ENCODE measurements around the gene ZBTB9. TPM values are rescaled to one million over a fixed set of nuclear protein-coding genes. Genes with fewer than 3 reads are reported as not detected.

ZBTB9 gene
- total RNA-seq, 1 donor: 5.5 TPM

GRCh38 chr6:33429750-33430052 lies 24.7 kb upstream of the ZBTB9 start:
- no peak for DNase-seq (ENCODE audit: low read depth)
- H3K4me3 ChIP-seq (ENCODE audit: low read depth, low read length): no peak overlapping the region
- no peak for TF ChIP-seq CTCF (IDR thresholded peaks at IDR 0.05; ENCODE audit: insufficient read depth, low read length)

GRCh38 chr6:33430334-33430733 lies 24.0 kb upstream of the ZBTB9 start:
- no peak overlapping the region for H3K4me3 ChIP-seq (ENCODE audit: low read depth, low read length)
- no peak for DNase-seq (ENCODE audit: low read depth)
- no peak for TF ChIP-seq CTCF (IDR thresholded peaks at IDR 0.05; ENCODE audit: insufficient read depth, low read length)

- TF ChIP-seq CTCF (IDR thresholded peaks at IDR 0.05; ENCODE audit: insufficient read depth, low read length): no peak
- no peak overlapping the region for H3K4me3 ChIP-seq (ENCODE audit: low read depth, low read length)
- peak; percentile 30 for DNase-seq (ENCODE audit: low read depth)
These were observed 23.1 kb upstream of the ZBTB9 start for GRCh38 chr6:33430991-33431879.

- H3K4me3 ChIP-seq (ENCODE audit: low read depth, low read length): no peak overlapping the region
- no peak for DNase-seq (ENCODE audit: low read depth)
- TF ChIP-seq CTCF (IDR thresholded peaks at IDR 0.05; ENCODE audit: insufficient read depth, low read length): no peak
These were observed 22.4 kb upstream of the ZBTB9 start for GRCh38 chr6:33431880-33432541.

GRCh38 chr6:33432546-33432945 lies 21.8 kb upstream of the ZBTB9 start:
- DNase-seq (ENCODE audit: low read depth): no peak
- no peak overlapping the region for H3K4me3 ChIP-seq (ENCODE audit: low read depth, low read length)
- TF ChIP-seq CTCF (IDR thresholded peaks at IDR 0.05; ENCODE audit: insufficient read depth, low read length): no peak

GRCh38 chr6:33433001-33433543 lies 21.3 kb upstream of the ZBTB9 start:
- H3K4me3 ChIP-seq (ENCODE audit: low read depth, low read length): no peak overlapping the region
- DNase-seq (ENCODE audit: low read depth): no peak
- no peak for TF ChIP-seq CTCF (IDR thresholded peaks at IDR 0.05; ENCODE audit: insufficient read depth, low read length)

All from fibroblast of the aortic adventitia (primary cell).